GM12878 (cell line): ENCODE data around the gene DCT. TPM values are rescaled to one million over a fixed set of nuclear protein-coding genes. Genes with fewer than 3 reads are reported as not detected.

Source experiments
- ATAC-seq: fragments of 200-7000 bp; cut with Tn5 transposase; 3 replicates; pipeline ENCODE4 v1.9.1; 2020; ENCODE audit warnings: mild to moderate bottlenecking, moderate library complexity
- BruUV-seq: library from RNA; stranded (reverse); fragments of 400-500 nt; replicated peaks from 2 replicates; lab custom pipeline; 2021; lab: Mats Ljungman, UMichigan
- CTCF ChIA-PET: fragments of 300-600 bp; sonication (Branson Sonifier 250); formaldehyde crosslinking; extraction: SDS; loops from one replicate; lab custom pipeline; 2021; ENCODE audit warnings: inconsistent platforms; lab: Yijun Ruan, JAX
- POLR2A ChIA-PET: fragments of 350-600 bp; formaldehyde crosslinking; extraction: SDS; loops from one replicate; lab custom pipeline; 2021; ENCODE audit warnings: inconsistent platforms; lab: Charles Lee
- RAD21 ChIA-PET: fragments of 300-600 bp; sonication (Branson Sonifier 250); formaldehyde crosslinking; loops from one replicate; lab custom pipeline; 2023; ENCODE audit warnings: antibody characterized with exemption; ENCODE audit not compliant: unreplicated experiment; lab: Charles Lee
- SMC1A ChIA-PET: fragments of 300-600 bp; sonication (Branson Sonifier 250); formaldehyde crosslinking; loops from one replicate; lab custom pipeline; 2023; ENCODE audit not compliant: unreplicated experiment, uncharacterized antibody; lab: Charles Lee
- DNase-seq: peaks from one replicate; pipeline ENCODE4 v3.0.0-alpha.2; 2011; ENCODE audit warnings: low read depth, low spot score
- FAIRE-seq: peaks from 3 replicates; lab custom pipeline; 2011; peaks lifted over from hg19 to GRCh38; lab: Jason Lieb, UNC
- H2AFZ ChIP-seq: 2 replicates; pipeline ENCODE4 v1.6.0; 2011; ENCODE audit warnings: low read depth, low read length, control low read depth; ENCODE audit not compliant: control insufficient read depth
- H3K27ac ChIP-seq: 2 replicates; pipeline ENCODE4 v1.5.1; 2011; ENCODE audit warnings: control low read depth; ENCODE audit not compliant: control insufficient read depth, insufficient read depth
- H3K27me3 ChIP-seq, 2 experiments: replicated peaks in 1 of 2; 2 replicates each; pipeline versions ENCODE4 v1.6.0 to v1.6.1; 2011; ENCODE audit warnings: low read length in 1 of 2; ENCODE audit not compliant: control insufficient read depth in 2 of 2, insufficient read depth in 2 of 2
- H3K36me3 ChIP-seq, 2 experiments: 2 replicates each; pipeline ENCODE4 v1.5.1; 2011; ENCODE audit warnings: low read length in 1 of 2; ENCODE audit not compliant: control insufficient read depth in 2 of 2, insufficient read depth in 2 of 2
- H3K4me1 ChIP-seq: 2 replicates; pipeline ENCODE4 v1.6.1; 2011; ENCODE audit warnings: mild to moderate bottlenecking, low read length, moderate library complexity, mixed read lengths; ENCODE audit not compliant: control insufficient read depth, insufficient read depth
- H3K4me2 ChIP-seq: 2 replicates; pipeline ENCODE4 v1.6.0; 2011; ENCODE audit warnings: control low read depth; ENCODE audit not compliant: control insufficient read depth, insufficient read depth
- H3K4me3 ChIP-seq: fragments of 200-600 bp; sonication (generic); 2 replicates; pipeline ENCODE4 v1.5.1; 2016
- H3K79me2 ChIP-seq: 2 replicates; pipeline ENCODE4 v1.6.0; 2011; ENCODE audit warnings: low read length; ENCODE audit not compliant: control insufficient read depth, insufficient read depth
- H3K9ac ChIP-seq: 2 replicates; pipeline ENCODE4 v1.8.0; 2011; ENCODE audit warnings: low read length, control low read depth, mixed read lengths; ENCODE audit not compliant: control insufficient read depth, insufficient read depth
- H3K9me3 ChIP-seq: replicated peaks from 3 replicates; pipeline ENCODE4 v1.5.1; 2011; ENCODE audit warnings: mild to moderate bottlenecking, low read length; ENCODE audit not compliant: control insufficient read depth, insufficient read depth
- H4K20me1 ChIP-seq: 2 replicates; pipeline ENCODE4 v1.6.0; 2011; ENCODE audit not compliant: control insufficient read depth, insufficient read depth
- EGR1 ChIP-seq, 2 experiments: IDR thresholded peaks; 1 replicate in 1 of 2; 2 replicates in 1 of 2; pipeline ENCODE4 v1.6.1; 2011 to 2012; ENCODE audit warnings: low read depth in 2 of 2, low read length in 2 of 2, borderline replicate concordance in 1 of 2, mild to moderate bottlenecking in 1 of 2, moderate library complexity in 1 of 2
- GATAD2B ChIP-seq: fragments of 450-650 bp; conservative IDR thresholded peaks from 2 replicates; pipeline ENCODE4 v1.6.1; 2017; ENCODE audit warnings: low read depth, mild to moderate bottlenecking, moderate library complexity
- RFX5 ChIP-seq: IDR thresholded peaks from 2 replicates; pipeline ENCODE4 v1.6.1; 2011; ENCODE audit warnings: low read depth, low read length, improper control_type of control experiment
- WGBS: methylation state at CpG from one replicate; pipeline ENCODE4 v1.1.6; 2016; ENCODE audit warnings: low lambda C conversion rate; ENCODE audit not compliant: insufficient replicate concordance, insufficient coverage; ENCODE audit errors: missing lambda C conversion rate; 5-methylcytosine and 5-hydroxymethylcytosine counted together
- in situ Hi-C: fragments of 300-500 bp; cut with MboI; formaldehyde crosslinking; loops from 9 replicates; pipeline ENCODE4 v1.14.3; 2018; ENCODE audit warnings: mixed read lengths
- intact Hi-C: fragments of 100-400 bp; cut with micrococcal nuclease; formaldehyde crosslinking; loops from one replicate; pipeline ENCODE4 v1.14.2; 2022; ENCODE audit not compliant: unreplicated experiment
- polyA plus RNA-seq, 11 experiments: library from polyadenylated mRNA; depleted of rRNA in 4 of 11; unstranded in 6 of 11; stranded (reverse) in 5 of 11; fragments of >200 nt; fragmentation: Nextera tagmentation in 4 of 11; fragmentation: Illumina TruSeq in 1 of 11; extraction: Ambion mirVana in 4 of 11; extraction: Trizol in 1 of 11; gene quantifications; 1 replicate in 1 of 11; 2 replicates in 10 of 11; pipeline versions ENCODE4 v1.2.1 to v1.2.3, GENCODE V29; 2011 to 2016; ENCODE audit warnings: inconsistent platforms in 2 of 11, missing spikeins in 2 of 11, low read depth in 1 of 11
- total RNA-seq, 4 experiments: library from RNA; depleted of rRNA in 3 of 4; stranded (reverse); fragments of >200 nt in 3 of 4; fragmentation: Illumina TruSeq in 1 of 4; extraction: Trizol in 1 of 4; gene quantifications; 2 replicates each; pipeline versions ENCODE4 v1.2.1 to v1.2.3, GENCODE V29; 2013 to 2021
- TF ChIP-seq, protein P1 (sequence below): fragments of 450-650 bp; IDR thresholded peaks from 2 replicates; pipeline ENCODE4 v1.6.1; 2016; ENCODE audit warnings: mild to moderate bottlenecking
- TF ChIP-seq, protein P2 (sequence below): fragments of 450-650 bp; IDR thresholded peaks from 2 replicates; pipeline ENCODE4 v1.6.1; 2017; ENCODE audit warnings: mild to moderate bottlenecking, low read depth, inconsistent platforms; ENCODE audit not compliant: poor library complexity, severe bottlenecking
- TF ChIP-seq, protein P3 (sequence below): fragments of 150-350 bp; IDR thresholded peaks from 2 replicates; pipeline ENCODE4 v1.6.1; 2014; ENCODE audit warnings: mild to moderate bottlenecking, low read depth, low read length

The DCT gene
- total and polyA plus RNA-seq, 10 of the 15 experiments (the other 5 are each of a cell fraction or from before 2014, with no cell fraction given) = 0.04 to 0.29 TPM; not detected in 8

DNA sequence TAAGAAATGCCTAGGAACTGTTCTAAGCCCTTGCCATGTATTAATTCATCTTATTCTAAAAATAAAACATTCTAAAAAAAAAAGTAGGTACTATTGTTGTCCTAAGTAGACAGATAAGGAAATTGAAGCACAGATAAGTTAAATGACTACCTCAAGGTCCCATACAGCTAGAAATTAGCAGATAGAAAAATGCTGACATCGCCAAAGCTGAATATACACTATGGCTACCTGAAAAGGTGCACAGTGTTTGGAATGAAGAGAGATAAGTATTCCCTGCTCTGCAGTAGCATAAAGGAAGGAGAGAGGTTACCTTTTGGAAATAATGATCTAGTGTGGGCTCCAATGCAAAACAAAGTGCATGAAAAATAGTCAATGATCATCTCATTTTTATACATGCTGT lies 65.3 kb downstream of the DCT start:
- no peaks in the 10 kb centered on the region for H3K9me3 ChIP-seq
- no peak overlapping the region for H2AFZ ChIP-seq
- no peaks in the 10 kb centered on the region for H3K79me2 ChIP-seq
- RAD21 ChIA-PET = no interaction called here
- H4K20me1 ChIP-seq = no peaks in the 10 kb centered on the region
- POLR2A ChIA-PET = no interaction called here
- no peak overlapping the region for H3K4me3 ChIP-seq
- no peaks in the 10 kb centered on the region for H3K27me3 ChIP-seq
- BruUV-seq = no TSS peak
- DNase-seq = no peak
- no peak for ATAC-seq
- no peak for FAIRE-seq
- intact Hi-C loops (no loop called here), in situ Hi-C loops (no loop called here)
- no peak overlapping the region for H3K9ac ChIP-seq
- TF ChIP-seq, protein P1, sequence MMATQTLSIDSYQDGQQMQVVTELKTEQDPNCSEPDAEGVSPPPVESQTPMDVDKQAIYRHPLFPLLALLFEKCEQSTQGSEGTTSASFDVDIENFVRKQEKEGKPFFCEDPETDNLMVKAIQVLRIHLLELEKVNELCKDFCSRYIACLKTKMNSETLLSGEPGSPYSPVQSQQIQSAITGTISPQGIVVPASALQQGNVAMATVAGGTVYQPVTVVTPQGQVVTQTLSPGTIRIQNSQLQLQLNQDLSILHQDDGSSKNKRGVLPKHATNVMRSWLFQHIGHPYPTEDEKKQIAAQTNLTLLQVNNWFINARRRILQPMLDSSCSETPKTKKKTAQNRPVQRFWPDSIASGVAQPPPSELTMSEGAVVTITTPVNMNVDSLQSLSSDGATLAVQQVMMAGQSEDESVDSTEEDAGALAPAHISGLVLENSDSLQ = no peak
- TF ChIP-seq GATAD2B (no peak), RFX5 (no peak), EGR1 (IDR thresholded peaks at IDR 0.05; ENCODE audit: borderline replicate concordance in 1 of 2, low read depth in 2 of 2, low read length in 2 of 2) (no peak)
- TF ChIP-seq, protein P2, sequence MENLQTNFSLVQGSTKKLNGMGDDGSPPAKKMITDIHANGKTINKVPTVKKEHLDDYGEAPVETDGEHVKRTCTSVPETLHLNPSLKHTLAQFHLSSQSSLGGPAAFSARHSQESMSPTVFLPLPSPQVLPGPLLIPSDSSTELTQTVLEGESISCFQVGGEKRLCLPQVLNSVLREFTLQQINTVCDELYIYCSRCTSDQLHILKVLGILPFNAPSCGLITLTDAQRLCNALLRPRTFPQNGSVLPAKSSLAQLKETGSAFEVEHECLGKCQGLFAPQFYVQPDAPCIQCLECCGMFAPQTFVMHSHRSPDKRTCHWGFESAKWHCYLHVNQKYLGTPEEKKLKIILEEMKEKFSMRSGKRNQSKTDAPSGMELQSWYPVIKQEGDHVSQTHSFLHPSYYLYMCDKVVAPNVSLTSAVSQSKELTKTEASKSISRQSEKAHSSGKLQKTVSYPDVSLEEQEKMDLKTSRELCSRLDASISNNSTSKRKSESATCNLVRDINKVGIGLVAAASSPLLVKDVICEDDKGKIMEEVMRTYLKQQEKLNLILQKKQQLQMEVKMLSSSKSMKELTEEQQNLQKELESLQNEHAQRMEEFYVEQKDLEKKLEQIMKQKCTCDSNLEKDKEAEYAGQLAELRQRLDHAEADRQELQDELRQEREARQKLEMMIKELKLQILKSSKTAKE = no peak
- TF ChIP-seq, protein P3, sequence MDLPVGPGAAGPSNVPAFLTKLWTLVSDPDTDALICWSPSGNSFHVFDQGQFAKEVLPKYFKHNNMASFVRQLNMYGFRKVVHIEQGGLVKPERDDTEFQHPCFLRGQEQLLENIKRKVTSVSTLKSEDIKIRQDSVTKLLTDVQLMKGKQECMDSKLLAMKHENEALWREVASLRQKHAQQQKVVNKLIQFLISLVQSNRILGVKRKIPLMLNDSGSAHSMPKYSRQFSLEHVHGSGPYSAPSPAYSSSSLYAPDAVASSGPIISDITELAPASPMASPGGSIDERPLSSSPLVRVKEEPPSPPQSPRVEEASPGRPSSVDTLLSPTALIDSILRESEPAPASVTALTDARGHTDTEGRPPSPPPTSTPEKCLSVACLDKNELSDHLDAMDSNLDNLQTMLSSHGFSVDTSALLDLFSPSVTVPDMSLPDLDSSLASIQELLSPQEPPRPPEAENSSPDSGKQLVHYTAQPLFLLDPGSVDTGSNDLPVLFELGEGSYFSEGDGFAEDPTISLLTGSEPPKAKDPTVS = no peak
- H3K36me3 ChIP-seq = no peaks in the 10 kb centered on the region
- CTCF ChIA-PET = no interaction called here
- SMC1A ChIA-PET = no interaction called here
- 71% methylated on average over 1 of the region's 1 CpG for WGBS
- no peak overlapping the region for H3K4me2 ChIP-seq
- H3K4me1 ChIP-seq = no peaks in the 10 kb centered on the region
- H3K27ac ChIP-seq = no peak overlapping the region
